Muscle layer of colon (tissue), 2 donors: Measurements from ENCODE around the gene APP.

ENCODE experiments used
- H3K27ac ChIP-seq: one replicate; pipeline ENCODE4 v1.7.0; 2013; ENCODE audit warnings: low read depth, mild to moderate bottlenecking, low read length, moderate library complexity
- H3K27me3 ChIP-seq, 2 donors: one replicate each; pipeline ENCODE4 v1.7.0; 2013; ENCODE audit warnings: low read length in 2 of 2, mild to moderate bottlenecking in 2 of 2; ENCODE audit not compliant: insufficient read depth in 2 of 2, control insufficient read depth in 1 of 2
- H3K36me3 ChIP-seq: one replicate; pipeline ENCODE4 v1.7.0; 2013; ENCODE audit warnings: mild to moderate bottlenecking, low read length; ENCODE audit not compliant: insufficient read depth
- H3K4me1 ChIP-seq: one replicate; pipeline ENCODE4 v1.7.0; 2013; ENCODE audit warnings: mild to moderate bottlenecking, low read length; ENCODE audit not compliant: insufficient read depth
- H3K4me3 ChIP-seq, 2 donors: one replicate each; pipeline ENCODE4 v1.7.0; 2013; ENCODE audit warnings: low read length in 2 of 2, low read depth in 1 of 2, mild to moderate bottlenecking in 1 of 2, moderate library complexity in 1 of 2
- H3K9ac ChIP-seq: one replicate; pipeline ENCODE4 v1.7.0; 2013; ENCODE audit warnings: low read length
- H3K9me3 ChIP-seq: one replicate; pipeline ENCODE4 v1.7.0; 2013; ENCODE audit warnings: mild to moderate bottlenecking, low read length
- donor health status: abdominal sarcoma.
- donor health status: Adenocarcinoma of cecum.

The APP gene

DNA sequence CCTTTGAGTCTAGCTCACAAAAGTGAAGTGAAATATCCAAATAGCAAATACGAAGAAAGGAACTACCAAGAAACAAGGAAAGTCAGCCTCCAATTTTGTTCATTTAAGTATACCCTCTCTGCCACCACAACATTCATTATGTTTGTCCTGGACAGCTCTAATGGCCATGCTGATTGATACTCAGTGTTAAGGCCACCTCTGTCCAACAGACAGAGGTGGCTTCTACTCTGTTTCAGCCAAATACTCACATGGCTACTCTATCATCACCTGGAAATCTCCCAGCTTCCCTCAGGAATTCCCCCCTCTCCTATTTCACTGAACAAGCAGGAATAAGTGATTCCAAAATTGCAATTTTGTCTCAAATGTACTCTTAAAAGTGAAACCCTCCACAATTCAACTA lies 10.7 kb downstream of the APP start:
- H3K27me3 ChIP-seq = no peaks in the 10 kb centered on the region
- no peaks in the 10 kb centered on the region for H3K36me3 ChIP-seq
- H3K27ac ChIP-seq = no peak overlapping the region
- no peak overlapping the region for H3K4me3 ChIP-seq
- H3K4me1 ChIP-seq = peaks cover 18% of the 10 kb centered on the region
- no peak overlapping the region for H3K9ac ChIP-seq
- no peaks in the 10 kb centered on the region for H3K9me3 ChIP-seq

DNA sequence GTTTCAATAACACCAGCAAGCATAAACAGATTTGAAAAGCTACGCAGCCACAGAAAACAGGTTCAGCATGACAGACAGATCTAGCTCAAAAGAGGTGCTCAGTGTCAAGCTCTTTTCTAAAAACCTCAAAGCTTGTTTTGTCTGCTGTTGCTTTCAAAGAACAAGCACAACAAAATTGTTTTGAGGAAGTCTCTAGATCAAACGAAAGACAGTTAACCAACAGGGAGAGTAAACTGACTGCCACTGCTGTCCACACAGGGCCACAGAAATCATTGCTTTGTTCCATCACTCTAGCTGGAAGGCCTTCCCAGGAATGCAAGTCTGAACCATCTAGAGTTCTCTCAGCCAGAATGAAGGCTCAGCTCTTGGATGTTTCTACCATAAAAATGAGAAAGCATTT lies 12.8 kb downstream of the APP start:
- peaks cover 18% of the 10 kb centered on the region for H3K4me1 ChIP-seq
- no peaks in the 10 kb centered on the region for H3K27me3 ChIP-seq
- no peak overlapping the region for H3K4me3 ChIP-seq
- H3K27ac ChIP-seq = no peak overlapping the region
- no peak overlapping the region for H3K9ac ChIP-seq
- no peaks in the 10 kb centered on the region for H3K9me3 ChIP-seq
- no peaks in the 10 kb centered on the region for H3K36me3 ChIP-seq

DNA sequence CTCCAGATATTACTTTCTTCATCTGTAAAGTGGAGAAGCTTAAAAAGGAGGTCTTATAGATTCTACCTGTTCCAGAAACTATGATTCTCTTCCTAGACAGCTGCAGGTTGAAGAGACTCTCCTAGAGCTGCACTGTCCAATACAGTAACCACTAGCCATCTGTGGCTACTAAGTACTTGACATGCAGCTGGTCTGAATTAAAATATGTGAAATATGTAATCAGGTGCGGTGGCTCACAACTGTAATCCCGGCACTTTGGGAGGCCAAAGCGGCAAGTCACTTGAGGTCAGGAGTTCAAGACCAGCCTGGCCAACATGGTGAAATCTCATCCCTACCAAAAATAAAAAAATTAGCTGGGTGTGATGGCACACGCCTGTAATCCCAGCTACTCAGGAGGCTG lies 15.8 kb downstream of the APP start:
- no peaks in the 10 kb centered on the region for H3K9me3 ChIP-seq
- H3K4me1 ChIP-seq = peaks cover 13% of the 10 kb centered on the region
- H3K27ac ChIP-seq = no peak overlapping the region
- H3K9ac ChIP-seq = no peak overlapping the region
- H3K27me3 ChIP-seq = no peaks in the 10 kb centered on the region
- H3K36me3 ChIP-seq = no peaks in the 10 kb centered on the region
- no peak overlapping the region for H3K4me3 ChIP-seq

DNA sequence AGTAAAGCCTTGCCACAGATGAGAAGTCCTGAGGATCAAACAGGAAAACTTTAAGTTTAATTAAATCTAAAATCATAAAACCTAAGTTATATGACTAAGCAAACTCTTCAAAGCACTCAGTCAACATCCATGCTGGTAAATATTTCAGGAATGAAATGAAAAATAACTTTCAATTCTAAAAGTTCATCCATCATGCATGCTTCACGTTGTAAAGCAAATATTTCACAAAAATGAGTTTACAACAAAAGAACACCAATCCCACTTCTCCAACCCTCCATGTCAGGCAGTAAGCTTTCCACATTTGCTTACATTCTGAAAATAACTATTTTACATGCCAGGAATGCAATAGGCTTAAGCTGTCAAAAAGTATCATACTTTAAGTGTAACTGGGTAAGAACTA lies 16.8 kb downstream of the APP start:
- peaks cover 13% of the 10 kb centered on the region for H3K4me1 ChIP-seq
- no peaks in the 10 kb centered on the region for H3K9me3 ChIP-seq
- H3K27ac ChIP-seq = no peak overlapping the region

DNA sequence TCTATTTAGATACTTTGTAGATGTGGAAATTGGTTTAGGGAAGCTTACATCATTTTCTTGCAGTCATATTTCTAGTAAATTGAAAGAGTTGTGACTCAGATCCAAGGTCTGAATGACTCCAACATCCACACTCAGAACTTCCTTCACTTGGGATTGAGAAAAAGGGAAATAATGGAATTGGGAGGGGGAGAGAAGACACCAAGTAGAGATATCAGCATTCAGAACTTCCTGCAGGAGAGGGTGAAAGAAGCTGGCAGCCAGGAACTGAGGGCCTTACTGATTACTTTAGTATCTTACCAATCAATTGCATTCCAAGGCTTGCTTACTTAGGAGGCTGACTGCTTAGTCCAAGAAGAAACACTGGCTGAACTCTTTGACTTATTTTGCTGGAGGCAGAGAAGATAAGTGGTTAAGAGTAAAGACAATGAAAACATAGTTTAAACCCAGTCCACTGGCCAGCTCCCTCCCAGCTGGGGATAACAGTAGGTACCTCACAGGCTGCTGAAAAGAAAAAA lies 21.7 kb downstream of the APP start:
- no peak overlapping the region for H3K9ac ChIP-seq
- peaks cover 15% of the 10 kb centered on the region for H3K4me1 ChIP-seq
- no peak overlapping the region for H3K27ac ChIP-seq
- H3K27me3 ChIP-seq = no peaks in the 10 kb centered on the region
- no peaks in the 10 kb centered on the region for H3K9me3 ChIP-seq
- H3K36me3 ChIP-seq = no peaks in the 10 kb centered on the region
- no peak overlapping the region for H3K4me3 ChIP-seq

More for the DNA sequence above, 16.8 kb downstream of the APP start:
- H3K36me3 ChIP-seq = no peaks in the 10 kb centered on the region
- no peaks in the 10 kb centered on the region for H3K27me3 ChIP-seq
- H3K9ac ChIP-seq = no peak overlapping the region
- no peak overlapping the region for H3K4me3 ChIP-seq

DNA sequence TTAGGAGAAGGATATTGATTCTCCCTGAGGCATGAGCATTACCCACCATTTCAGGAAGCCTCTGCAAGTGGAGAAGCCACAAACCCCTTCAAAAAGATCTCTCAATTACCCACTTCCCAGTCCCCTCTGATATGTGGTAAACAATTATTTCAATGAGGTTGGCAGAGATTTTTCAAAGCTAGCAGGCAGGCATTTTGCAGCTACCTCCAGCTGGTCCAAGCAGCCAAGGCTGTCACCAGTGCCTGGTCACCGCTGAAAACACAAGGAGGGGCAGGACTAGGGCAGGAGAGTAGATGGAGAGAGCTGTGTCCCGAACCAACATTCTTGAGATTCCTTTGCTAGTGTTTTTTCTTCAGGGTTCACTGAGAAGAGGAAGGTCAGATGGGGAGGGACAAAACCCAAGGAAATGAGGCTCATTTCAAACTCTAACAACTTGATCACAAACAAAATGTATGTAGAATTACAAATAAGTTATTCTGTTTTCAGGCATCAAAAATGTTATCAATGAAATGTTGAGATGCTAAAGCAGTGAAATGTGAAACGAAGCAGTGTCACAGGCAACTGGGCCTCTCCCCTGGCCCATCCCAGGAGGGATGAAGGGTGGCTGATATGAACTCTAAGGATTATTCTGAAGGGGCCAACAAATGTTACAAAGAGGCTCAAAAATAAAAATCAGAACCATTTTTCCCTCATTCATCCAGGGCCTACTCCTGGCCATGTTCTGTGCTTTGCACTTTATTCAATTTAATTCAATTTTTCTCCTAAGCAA lies 22.3 kb downstream of the APP start:
- H3K4me3 ChIP-seq = no peak overlapping the region
- no peaks in the 10 kb centered on the region for H3K36me3 ChIP-seq
- H3K4me1 ChIP-seq = peaks cover 15% of the 10 kb centered on the region
- no peak overlapping the region for H3K27ac ChIP-seq
- no peak overlapping the region for H3K9ac ChIP-seq
- H3K27me3 ChIP-seq = no peaks in the 10 kb centered on the region
- H3K9me3 ChIP-seq = no peaks in the 10 kb centered on the region

DNA sequence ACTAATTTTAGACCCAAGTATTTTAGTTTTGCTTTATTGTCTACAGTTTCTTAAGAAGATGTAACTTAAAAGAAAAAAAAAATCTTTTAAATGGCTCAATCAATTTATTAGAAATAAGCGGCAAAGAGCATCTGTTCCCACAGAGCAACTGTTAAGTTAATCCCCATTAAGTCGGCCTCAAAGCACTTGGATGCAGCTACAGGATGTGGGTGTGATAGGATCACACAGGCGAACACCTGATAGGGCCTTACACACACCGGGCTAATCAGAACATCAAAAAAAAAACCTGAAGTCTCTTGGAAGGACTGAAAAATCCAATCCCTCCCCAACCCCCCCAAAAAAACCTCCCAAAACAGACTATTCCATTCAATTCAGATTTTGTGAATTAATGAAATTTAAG lies 23.0 kb downstream of the APP start:
- Histone ChIP-seq H3K9me3 (no peaks in the 10 kb centered on the region), H3K27ac (no peak overlapping the region), H3K36me3 (no peaks in the 10 kb centered on the region), H3K4me3 (no peak overlapping the region), H3K4me1 (peaks cover 15% of the 10 kb centered on the region), H3K27me3 (no peaks in the 10 kb centered on the region), H3K9ac (no peak overlapping the region)

DNA sequence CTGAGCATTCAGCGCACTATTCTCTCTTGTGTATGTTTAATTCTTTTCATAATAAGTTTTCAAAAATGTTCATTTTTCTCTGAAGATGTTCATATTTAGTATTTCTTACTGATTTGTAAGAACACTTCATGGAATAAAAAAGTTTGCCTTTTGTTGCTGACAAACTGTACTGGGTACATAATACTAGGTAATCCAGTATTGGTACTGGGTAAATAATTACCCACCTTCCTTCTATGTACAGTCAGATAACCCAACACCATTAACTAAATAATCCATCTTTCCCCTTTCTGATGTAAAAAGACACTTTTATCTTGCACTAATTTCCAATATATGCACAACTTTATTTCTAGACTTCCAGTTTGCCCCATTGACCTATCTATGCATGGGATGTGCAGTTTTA lies 23.9 kb downstream of the APP start:
- Histone ChIP-seq H3K36me3 (no peaks in the 10 kb centered on the region), H3K27ac (no peak overlapping the region), H3K9me3 (no peaks in the 10 kb centered on the region), H3K9ac (no peak overlapping the region), H3K4me1 (peaks cover 15% of the 10 kb centered on the region), H3K4me3 (no peak overlapping the region), H3K27me3 (no peaks in the 10 kb centered on the region)

DNA sequence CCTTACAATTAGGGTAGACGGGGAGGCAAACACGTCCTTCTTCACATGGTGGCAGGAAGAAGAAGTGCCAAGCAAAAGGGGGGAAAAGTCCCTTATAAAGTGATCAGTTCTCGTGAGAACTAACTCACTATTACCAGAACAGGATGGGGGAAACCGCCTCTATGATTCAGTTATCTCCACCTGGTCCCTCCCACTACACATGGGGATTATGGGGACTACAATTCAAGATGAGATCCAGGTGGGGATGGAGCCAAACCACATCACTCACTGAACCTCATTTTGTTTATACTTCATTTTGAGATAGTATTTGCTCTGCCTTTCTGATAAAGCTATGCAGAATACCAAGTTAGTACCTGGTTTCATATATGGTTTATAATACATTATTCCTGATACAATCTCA lies 26.5 kb downstream of the APP start:
- Histone ChIP-seq H3K4me1 (peaks cover 27% of the 10 kb centered on the region), H3K9me3 (no peaks in the 10 kb centered on the region), H3K27me3 (no peaks in the 10 kb centered on the region), H3K4me3 (no peak overlapping the region), H3K27ac (no peak overlapping the region), H3K36me3 (no peaks in the 10 kb centered on the region), H3K9ac (no peak overlapping the region)

DNA sequence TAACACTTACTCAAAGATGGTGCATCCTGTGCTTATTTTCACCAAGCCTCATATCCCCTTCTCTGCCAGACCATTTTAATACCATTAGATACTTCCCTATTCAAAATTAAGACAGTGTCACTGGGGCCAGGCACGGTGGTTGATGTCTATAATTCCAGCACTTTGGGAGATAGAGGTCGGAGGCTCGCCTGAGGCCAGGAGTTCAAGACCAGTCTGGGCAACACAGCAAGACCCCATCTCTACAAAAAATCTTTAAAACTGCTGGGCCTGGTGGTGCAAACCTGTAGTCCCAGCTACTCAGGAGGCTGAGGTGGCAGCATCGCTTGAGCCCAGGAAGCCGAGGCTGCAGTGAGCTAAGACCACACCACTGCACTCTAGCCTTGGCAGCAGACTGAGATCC lies 28.2 kb downstream of the APP start:
- no peaks in the 10 kb centered on the region for H3K36me3 ChIP-seq
- H3K4me3 ChIP-seq = no peak overlapping the region

DNA sequence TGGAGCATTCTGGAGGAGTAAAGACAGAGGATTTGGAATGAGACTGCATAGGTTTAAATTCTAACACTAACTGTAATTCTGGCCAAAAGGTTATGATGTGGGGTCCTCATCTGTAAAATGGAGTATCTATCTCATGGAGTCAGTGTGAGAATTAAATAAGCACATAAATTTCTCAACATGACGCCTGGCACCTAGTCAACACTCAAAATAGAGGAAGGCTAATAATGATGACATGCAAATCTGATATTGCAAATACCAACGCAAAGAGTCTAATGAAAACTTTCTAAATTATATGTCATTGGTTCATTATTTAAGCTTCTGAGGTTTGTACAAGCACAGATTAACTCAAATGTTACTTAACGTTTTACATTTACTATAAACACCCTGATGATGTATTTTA lies 29.6 kb downstream of the APP start:
- no peak overlapping the region for H3K27ac ChIP-seq
- no peaks in the 10 kb centered on the region for H3K36me3 ChIP-seq
- no peaks in the 10 kb centered on the region for H3K27me3 ChIP-seq
- no peaks in the 10 kb centered on the region for H3K9me3 ChIP-seq
- peaks cover 15% of the 10 kb centered on the region for H3K4me1 ChIP-seq
- no peak overlapping the region for H3K9ac ChIP-seq
- no peak overlapping the region for H3K4me3 ChIP-seq

More for the DNA sequence above, 28.2 kb downstream of the APP start:
- no peaks in the 10 kb centered on the region for H3K27me3 ChIP-seq
- no peak overlapping the region for H3K27ac ChIP-seq
- peaks cover 15% of the 10 kb centered on the region for H3K4me1 ChIP-seq
- H3K9me3 ChIP-seq = no peaks in the 10 kb centered on the region
- no peak overlapping the region for H3K9ac ChIP-seq

DNA sequence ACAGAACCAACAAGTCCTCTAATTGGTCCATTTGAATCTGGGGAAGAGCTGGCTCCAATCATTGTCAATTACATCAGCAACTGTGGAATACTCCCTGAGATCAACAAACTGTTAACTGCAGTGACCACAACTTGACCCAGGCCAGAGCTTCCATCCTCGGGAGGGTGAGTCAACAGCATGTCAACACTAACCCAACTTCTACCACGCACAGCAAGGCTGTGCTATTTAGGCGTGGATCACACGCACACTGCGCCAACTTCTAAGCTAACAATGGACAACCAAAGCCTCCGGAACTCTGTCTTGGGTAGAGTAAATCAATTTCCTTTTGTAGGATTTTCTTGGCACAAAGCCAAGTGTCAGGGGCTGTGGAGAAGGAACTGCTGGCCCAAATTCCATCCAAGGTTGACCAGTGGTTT lies 30.4 kb downstream of the APP start:
- no peak overlapping the region for H3K4me3 ChIP-seq
- no peak overlapping the region for H3K27ac ChIP-seq
- peaks cover 15% of the 10 kb centered on the region for H3K4me1 ChIP-seq
- no peaks in the 10 kb centered on the region for H3K27me3 ChIP-seq
- no peaks in the 10 kb centered on the region for H3K36me3 ChIP-seq
- no peak overlapping the region for H3K9ac ChIP-seq
- no peaks in the 10 kb centered on the region for H3K9me3 ChIP-seq
